Activated CD4-positive, alpha-beta T cell treated with anti-CD3 and anti-CD28 coated beads, Interleukin-2, amount 50 U/mL, for 1 hour (primary cell): ENCODE results near the gene THAP11.
"Not testable (repeated sequence)": the region's sequence is repeated elsewhere in the genome, so short reads cannot be mapped to it uniquely, and the experiment has no call there.

Source experiments
- DNase-seq: peaks from one replicate; pipeline ENCODE4 v3.0.0-alpha.2; 2020

Gene THAP11

GRCh38 chr16:67837190-67837589 is 4.9 kb upstream of the THAP11 start:
- not testable (repeated sequence) for DNase-seq

DNA sequence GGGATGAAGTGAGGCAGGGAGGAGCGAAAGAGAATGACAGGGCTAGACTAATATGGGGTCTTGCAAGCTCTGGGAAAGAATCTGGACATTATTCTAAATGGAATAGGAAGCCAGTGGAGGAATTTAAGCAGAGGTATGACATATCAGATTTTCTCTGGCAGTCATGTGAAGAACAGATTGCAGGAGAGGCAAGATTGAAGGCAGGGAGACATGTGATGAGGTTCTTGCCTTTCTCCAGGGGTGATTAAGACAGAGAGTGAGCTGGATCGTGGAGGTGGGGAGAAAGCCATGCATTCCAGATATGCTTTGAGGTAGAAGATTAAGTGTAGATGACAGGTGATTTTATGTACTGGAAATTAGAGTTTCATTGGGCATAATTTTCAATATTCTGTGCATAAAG is 4.3 kb upstream of the THAP11 start:
- DNase-seq, result no peak

DNA sequence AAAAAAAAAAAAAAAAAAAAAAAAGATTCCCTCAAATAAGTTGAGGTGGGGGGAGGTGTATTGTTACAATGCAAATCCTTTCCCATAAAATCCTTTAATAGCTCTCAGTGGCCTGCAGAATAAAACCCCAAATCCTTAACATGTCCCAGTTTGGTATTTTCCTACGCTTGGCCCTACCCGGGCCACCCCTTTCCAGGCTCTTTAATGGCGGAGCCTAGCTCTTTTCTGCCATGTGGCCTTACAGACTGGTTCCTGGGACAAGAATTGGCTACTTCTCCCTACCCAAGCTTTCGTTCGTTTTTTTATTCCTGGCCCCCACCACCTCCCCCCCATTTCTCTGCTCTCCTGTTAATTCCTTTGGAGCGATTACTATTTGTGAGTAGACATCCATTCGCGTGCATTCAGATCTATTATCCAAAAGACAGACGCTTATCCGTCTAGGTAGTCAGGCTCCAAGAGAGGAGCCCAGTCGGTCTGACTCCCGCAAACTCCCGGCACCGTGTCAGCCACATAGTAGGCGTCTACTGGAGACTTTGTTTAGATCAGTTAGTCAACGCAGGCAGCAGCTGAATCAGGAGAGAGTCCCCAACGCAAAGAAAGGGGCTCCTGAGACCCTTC is 813 bp upstream of the THAP11 start:
- DNase-seq, result no peak

DNA sequence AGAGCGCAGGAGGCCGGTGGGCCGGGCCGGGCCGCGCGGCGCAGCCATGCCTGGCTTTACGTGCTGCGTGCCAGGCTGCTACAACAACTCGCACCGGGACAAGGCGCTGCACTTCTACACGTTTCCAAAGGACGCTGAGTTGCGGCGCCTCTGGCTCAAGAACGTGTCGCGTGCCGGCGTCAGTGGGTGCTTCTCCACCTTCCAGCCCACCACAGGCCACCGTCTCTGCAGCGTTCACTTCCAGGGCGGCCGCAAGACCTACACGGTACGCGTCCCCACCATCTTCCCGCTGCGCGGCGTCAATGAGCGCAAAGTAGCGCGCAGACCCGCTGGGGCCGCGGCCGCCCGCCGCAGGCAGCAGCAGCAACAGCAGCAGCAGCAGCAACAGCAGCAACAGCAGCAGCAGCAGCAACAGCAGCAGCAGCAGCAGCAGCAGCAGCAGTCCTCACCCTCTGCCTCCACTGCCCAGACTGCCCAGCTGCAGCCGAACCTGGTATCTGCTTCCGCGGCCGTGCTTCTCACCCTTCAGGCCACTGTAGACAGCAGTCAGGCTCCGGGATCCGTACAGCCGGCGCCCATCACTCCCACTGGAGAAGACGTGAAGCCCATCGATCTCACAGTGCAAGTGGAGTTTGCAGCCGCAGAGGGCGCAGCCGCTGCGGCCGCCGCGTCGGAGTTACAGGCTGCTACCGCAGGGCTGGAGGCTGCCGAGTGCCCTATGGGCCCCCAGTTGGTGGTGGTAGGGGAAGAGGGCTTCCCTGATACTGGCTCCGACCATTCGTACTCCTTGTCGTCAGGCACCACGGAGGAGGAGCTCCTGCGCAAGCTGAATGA is 606 bp downstream of the THAP11 start:
- DNase-seq, result peak; percentile 59

GRCh38 chr16:67843343-67843765 is 1.2 kb downstream of the THAP11 start:
- no peak for DNase-seq

DNA sequence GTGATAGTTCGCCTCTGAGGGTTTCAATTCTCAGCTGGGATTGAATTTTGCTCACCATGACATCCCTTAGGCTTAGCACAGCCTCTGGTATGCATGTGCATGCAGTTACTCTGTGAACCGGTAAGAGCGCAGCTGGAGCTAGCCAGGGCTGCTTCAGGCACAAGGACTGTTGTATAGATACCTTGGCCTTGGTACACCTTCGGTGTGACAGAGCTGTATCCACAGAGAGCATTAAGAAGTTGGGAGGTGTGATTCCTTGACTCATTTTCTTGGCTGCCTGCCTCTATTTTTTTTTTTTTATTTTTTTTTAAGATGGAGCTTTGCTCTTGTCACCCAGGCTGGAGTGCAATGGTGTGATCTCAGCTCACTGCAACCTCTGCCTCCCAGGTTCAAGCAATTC is 2.4 kb downstream of the THAP11 start:
- DNase-seq, result no peak

DNA sequence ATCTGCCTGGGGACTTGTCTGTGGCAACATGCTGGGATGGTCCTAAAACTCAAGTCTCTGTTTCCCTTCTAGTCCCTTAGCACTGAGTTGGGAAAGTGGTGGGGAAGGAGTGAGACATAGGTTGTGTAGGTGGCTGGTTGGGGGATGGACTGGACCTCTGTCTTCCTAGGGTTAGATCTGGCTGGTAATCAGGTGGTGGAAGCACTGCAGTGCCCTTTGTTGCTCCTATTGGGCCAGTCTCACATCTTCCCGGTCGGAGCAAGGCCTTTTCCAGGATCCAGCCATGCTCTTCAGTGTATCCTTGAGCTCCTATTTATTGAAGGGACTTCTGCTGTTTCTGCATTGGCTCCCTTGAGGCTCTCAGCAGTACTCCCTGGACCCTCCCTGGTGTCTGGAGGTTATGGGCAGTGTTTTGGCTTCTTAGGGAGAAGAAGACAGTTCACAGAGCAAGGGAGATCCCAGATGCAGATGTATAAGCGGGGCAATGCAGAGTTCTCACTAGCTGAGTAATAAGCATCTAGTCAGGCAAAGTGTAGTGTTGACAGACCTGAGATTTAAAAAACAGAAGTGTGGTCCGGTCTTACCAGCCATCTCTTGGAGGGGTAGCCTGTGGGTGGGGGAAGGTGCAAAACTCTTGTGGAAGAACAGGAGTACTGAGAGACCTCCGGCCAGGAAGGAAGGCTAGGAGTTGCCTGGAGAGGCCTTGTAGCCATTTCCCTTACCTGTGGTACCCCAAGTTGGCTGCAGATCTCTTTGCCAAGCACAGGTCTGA is 3.4 kb downstream of the THAP11 start:
- no peak for DNase-seq

- DNase-seq, result no peak
Measured at GRCh38 chr16:67846063-67846319, 3.9 kb downstream of the THAP11 start.

DNA sequence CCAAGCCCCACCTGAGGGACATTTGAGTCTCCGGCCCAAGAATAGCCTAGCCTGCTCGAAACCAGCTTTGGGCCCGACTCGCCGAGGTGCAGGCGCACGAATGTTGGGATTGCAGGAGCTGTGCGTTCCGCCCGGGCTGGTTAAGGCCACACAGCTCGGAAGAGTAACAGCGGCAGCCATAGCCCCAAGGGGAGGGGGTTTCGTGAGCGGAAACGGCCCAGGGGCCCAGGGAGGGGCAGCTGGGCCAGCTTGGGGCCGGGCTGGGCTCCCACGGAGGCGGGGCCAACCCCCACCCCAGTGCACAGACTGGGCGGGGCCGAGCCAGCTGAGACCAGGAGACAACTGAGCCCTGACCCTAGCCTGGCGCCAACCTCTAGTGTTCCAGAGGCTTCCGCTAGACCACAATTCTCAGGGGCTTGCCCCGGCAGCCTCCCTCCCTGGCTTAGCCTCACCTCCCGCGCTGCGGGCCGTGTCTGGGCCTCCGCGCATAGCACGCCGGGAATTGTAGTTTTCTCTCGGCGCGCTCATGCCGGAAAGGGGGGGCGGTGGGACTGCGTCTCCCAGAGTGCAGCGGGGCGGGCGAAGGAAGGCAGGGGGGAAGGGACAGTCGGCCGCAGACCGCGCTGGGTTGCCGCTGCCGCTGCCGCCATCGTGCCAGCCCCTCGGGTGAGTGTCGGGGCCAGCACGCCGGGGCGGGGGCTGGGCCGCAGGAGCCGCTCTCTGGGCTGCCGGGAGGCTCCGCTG is 4.4 kb downstream of the THAP11 start, which contains the start of gene NUTF2:
Gene NUTF2, plus strand, starts transcription at position 614 of the 744 bp plus-strand sequence. CDS start 18,198 bp downstream, outside the sequence.
- DNase-seq, result peak; percentile 95

DNA sequence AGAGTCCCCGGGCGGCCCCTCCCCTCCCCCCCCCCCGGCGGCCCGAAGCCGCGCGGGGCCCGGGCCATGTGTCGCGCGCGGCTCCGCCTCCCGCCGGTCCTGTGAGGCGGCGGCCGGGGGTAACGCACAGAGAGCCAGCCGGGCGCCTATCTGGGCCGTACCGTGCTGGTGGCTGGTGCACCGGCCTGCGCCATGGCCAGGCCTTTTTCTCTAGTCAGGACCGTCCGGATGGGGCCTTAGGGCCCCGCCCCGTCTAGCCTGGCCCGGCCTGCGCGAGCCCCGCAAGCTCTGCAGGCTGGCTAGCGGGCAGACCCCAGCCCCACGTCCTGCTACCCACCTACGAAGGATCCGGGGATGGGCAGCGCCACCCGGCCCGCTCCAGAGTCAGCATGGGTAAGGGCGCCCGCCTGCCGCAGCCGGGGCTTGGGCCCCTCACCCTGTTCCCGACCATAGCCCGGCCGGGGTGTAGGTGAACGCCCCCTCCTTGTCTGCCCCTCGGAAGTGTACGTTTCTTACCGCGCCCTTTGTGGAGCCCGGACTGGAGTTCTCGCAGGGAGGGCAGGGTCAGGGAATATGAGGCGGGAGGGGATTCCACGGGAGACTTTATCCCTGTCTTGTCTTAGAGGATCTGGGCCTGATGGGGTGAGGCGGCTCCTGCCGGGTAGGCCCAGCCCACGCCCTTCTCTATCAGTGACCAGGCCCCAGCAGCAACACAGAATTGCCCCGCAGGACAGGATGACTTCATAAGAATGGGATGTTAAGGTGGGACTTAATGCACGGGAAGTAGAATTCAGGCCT is 5.1 kb downstream of the THAP11 start, which contains the start of gene CENPT:
Gene CENPT, minus strand, starts transcription at position 630 of the 798 bp plus-strand sequence. CDS start 13,834 bp downstream, outside the sequence.
- DNase-seq, result peak; percentile 64

- DNase-seq, result no peak
Measured at GRCh38 chr16:67848118-67848517, 6.0 kb downstream of the THAP11 start.

DNA sequence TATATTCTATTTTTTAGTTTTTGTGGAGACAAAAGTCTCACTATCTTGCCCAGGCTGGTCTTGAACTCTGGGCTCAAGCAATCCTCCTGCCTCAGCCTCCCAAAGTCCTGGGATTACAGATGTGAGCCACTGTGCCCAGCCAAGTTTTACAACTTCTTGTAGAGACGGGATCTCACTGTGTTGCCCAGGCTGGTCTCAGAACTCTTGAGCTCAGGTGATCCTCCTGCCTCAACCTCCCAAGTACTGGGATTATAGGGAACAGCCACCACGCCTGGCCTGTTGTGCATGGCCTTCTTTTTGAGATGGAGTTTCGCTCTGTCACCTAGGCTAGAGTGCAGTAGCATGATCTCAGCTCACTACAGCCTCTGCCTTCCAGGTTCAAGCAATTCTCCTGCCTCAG is 11.6 kb downstream of the THAP11 start:
- DNase-seq, result no peak

DNA sequence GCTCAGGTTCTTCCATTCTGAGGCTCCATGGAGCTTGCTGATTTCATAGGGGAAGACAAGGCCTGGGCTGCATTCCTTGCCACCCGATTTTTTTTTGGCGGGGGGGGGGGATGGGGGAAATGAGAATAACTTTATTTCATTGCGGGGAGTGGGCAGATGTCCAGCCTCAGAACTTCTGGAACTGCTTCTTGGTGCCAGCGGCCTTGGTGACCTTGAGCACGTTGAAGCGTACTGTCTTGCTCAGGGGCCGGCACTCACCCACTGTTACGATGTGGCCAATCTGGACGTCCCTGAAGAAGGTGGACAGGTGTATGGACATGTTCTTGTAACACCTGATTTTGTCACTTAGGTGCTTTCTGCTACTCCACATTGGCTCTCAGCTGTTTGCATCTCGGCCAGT is 13.7 kb downstream of the THAP11 start:
- DNase-seq, result no peak

GRCh38 chr16:67856927-67857546 is 14.9 kb downstream of the THAP11 start:
- DNase-seq, result no peak

- DNase-seq, result peak; percentile 30
Measured at GRCh38 chr16:67857547-67858233, 15.6 kb downstream of the THAP11 start.

- no peak for DNase-seq
Measured at GRCh38 chr16:67858500-67858899, 16.4 kb downstream of the THAP11 start.

- DNase-seq, result no peak
Measured at GRCh38 chr16:67860589-67861398, 18.7 kb downstream of the THAP11 start.

DNA sequence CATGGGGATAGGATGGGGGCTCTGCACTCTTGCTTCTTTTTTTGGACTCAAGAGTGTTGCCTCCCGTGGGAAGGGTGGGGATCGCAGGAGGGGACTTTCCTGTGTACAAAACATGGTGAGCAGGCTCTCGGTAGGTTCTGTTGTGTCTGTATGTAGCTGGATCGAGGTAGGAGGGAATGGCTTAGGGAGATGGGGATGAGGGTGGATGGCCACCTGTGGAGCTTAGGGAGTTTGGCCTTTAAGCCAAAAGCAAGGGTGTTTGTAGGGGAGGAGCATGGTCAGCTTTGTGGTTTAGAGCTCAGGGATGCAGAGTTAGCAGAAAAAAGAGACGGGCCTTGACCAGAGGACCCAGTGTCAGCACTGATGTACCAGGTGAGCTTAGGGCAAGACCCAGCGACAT is 19.8 kb downstream of the THAP11 start:
- no peak for DNase-seq

- DNase-seq, result no peak
Measured at GRCh38 chr16:67862623-67863583, 20.8 kb downstream of the THAP11 start.
